NCI-H2196 treated with DMSO at 0.1 percent for 48 hours (cell line): ENCODE measurements around the gene GABBR2.

ENCODE experiments used
- DNase-seq: peaks from one replicate; lab custom pipeline; 2025; ENCODE audit not compliant: unreplicated experiment; lab: John Stamatoyannopoulos, UW

Gene GABBR2

GRCh38 chr9:98328770-98329169 is 380.0 kb downstream of the GABBR2 start:
- no peak for DNase-seq

- no peak for DNase-seq
These were observed 380.6 kb downstream of the GABBR2 start for GRCh38 chr9:98328141-98328540.

- no peak for DNase-seq
These were observed 381.5 kb downstream of the GABBR2 start for GRCh38 chr9:98327249-98327561.

- no peak for DNase-seq
These were observed 382.1 kb downstream of the GABBR2 start for GRCh38 chr9:98326459-98327248.

- no peak for DNase-seq
These were observed 383.9 kb downstream of the GABBR2 start for GRCh38 chr9:98324801-98325200.

- DNase-seq, result no peak
These were observed 385.0 kb downstream of the GABBR2 start for GRCh38 chr9:98323831-98324135.

GRCh38 chr9:98323051-98323830 is 385.5 kb downstream of the GABBR2 start:
- DNase-seq, result no peak

GRCh38 chr9:98321269-98321668 is 387.5 kb downstream of the GABBR2 start:
- no peak for DNase-seq

GRCh38 chr9:98318834-98319478 is 389.8 kb downstream of the GABBR2 start:
- DNase-seq, result no peak

GRCh38 chr9:98318041-98318790 is 390.5 kb downstream of the GABBR2 start:
- DNase-seq, result no peak

- DNase-seq, result no peak
These were observed 391.4 kb downstream of the GABBR2 start for GRCh38 chr9:98317134-98317857.

- no peak for DNase-seq
These were observed 392.1 kb downstream of the GABBR2 start for GRCh38 chr9:98316445-98317133.

- peak; percentile 23 for DNase-seq
These were observed 393.1 kb downstream of the GABBR2 start for GRCh38 chr9:98315551-98316060.

GRCh38 chr9:98315067-98315453 is 393.7 kb downstream of the GABBR2 start:
- DNase-seq, result no peak

- DNase-seq, result no peak
These were observed 394.2 kb downstream of the GABBR2 start for GRCh38 chr9:98314381-98315066.

- no peak for DNase-seq
These were observed 396.4 kb downstream of the GABBR2 start for GRCh38 chr9:98312365-98312764.

GRCh38 chr9:98311541-98311940 is 397.2 kb downstream of the GABBR2 start:
- DNase-seq, result no peak

GRCh38 chr9:98310752-98311392 is 397.9 kb downstream of the GABBR2 start:
- DNase-seq, result no peak
